ENCODE measurements around the gene OR5L1. TPM values are rescaled to one million over a fixed set of nuclear protein-coding genes. Genes with fewer than 3 reads are reported as not detected.

The OR5L1 gene
- total RNA-seq (2014; rRNA removed; shearing (Covaris generic)) (not detected in 2 replicates), polyA plus RNA-seq (2016; fragmentation: Nextera tagmentation; extraction: Ambion mirVana) (not detected in 2 replicates)

- Histone ChIP-seq H3K9me2 (ENCODE audit: insufficient read depth) (no peaks in the 10 kb centered on the region), H3K9ac (no peak within 1 kb of the TSS), H2AFZ (no peak within 1 kb of the TSS), H3K27ac (no peak within 1 kb of the TSS), H3F3A (ENCODE audit: insufficient read depth) (no peaks in the 10 kb centered on the region), H3K79me2 (ENCODE audit: insufficient read depth) (no peaks in the 10 kb centered on the region), H4K20me1 (ENCODE audit: insufficient read depth) (no peaks in the 10 kb centered on the region), H3K9me3 (ENCODE audit: low read depth) (no peaks in the 10 kb centered on the region), H3K36me3 (ENCODE audit: low read depth) (no peaks in the 10 kb centered on the region), H3K4me3 (no peak within 1 kb of the TSS), H3K4me1 (ENCODE audit: insufficient read depth) (no peaks in the 10 kb centered on the region), H3K27me3 (replicated peaks; ENCODE audit: insufficient read depth) (no peaks in the 10 kb centered on the region), H3K4me2 (ENCODE audit: unreplicated experiment) (no peak within 1 kb of the TSS)
- in situ Hi-C loops (cut with MboI): loop anchor here (25.0 kb wide), 1 partner anchor 1226 kb away; no protein-coding TSS in a partner anchor
- no peak for DNase-seq
- no peak for TF ChIP-seq EZH2 (IDR thresholded peaks at IDR 0.05; ENCODE audit: insufficient read depth, poor library complexity, severe bottlenecking)
- no peak for TF ChIP-seq EZH2phosphoT487 (IDR thresholded peaks at IDR 0.05; ENCODE audit: insufficient read depth, low read depth)
- 33 to 44% methylated on average over 1 of the region's 1 CpG for WGBS, 2 experiments (ENCODE audit: low coverage in 1 of 2, low lambda C conversion rate in 2 of 2, missing lambda C conversion rate in 2 of 2)
Observed at GRCh38 chr11:55811067-55811466, at the start of gene OR5L1. Gene OR5L1 (plus strand): TSS chr11:55811367. CDS start chr11:55811467, 100 bp downstream.

GRCh38 chr11:55773138-55773537 is 38.0 kb upstream of the OR5L1 start, which contains the start of gene OR5D13:
Gene OR5D13 (plus strand): TSS chr11:55773438. CDS start chr11:55773438, 0 bp downstream.
- Histone ChIP-seq H3K79me2 (ENCODE audit: insufficient read depth) (no peaks in the 10 kb centered on the region), H3K9me3 (ENCODE audit: low read depth) (no peaks in the 10 kb centered on the region), H3K9me2 (ENCODE audit: insufficient read depth) (no peaks in the 10 kb centered on the region), H3F3A (ENCODE audit: insufficient read depth) (no peaks in the 10 kb centered on the region), H3K27me3 (replicated peaks; ENCODE audit: insufficient read depth) (no peaks in the 10 kb centered on the region), H3K4me1 (ENCODE audit: insufficient read depth) (no peaks in the 10 kb centered on the region), H3K4me2 (ENCODE audit: unreplicated experiment) (no peak within 1 kb of the TSS), H2AFZ (no peak within 1 kb of the TSS), H3K4me3 (no peak within 1 kb of the TSS), H4K20me1 (ENCODE audit: insufficient read depth) (no peaks in the 10 kb centered on the region), H3K9ac (no peak within 1 kb of the TSS), H3K27ac (no peak within 1 kb of the TSS), H3K36me3 (ENCODE audit: low read depth) (no peaks in the 10 kb centered on the region)
- TF ChIP-seq EZH2phosphoT487 (IDR thresholded peaks at IDR 0.05; ENCODE audit: insufficient read depth, low read depth) (no peak), EZH2 (IDR thresholded peaks at IDR 0.05; ENCODE audit: insufficient read depth, poor library complexity, severe bottlenecking) (no peak)
- DNase-seq: no peak
- in situ Hi-C loops (cut with MboI): no loop called here

- 35 to 58% methylated on average over 1 of the region's 1 CpG for WGBS, 2 experiments (ENCODE audit: low coverage in 1 of 2, low lambda C conversion rate in 2 of 2, missing lambda C conversion rate in 2 of 2)
- no peak overlapping the region for H3K9ac ChIP-seq
- no peaks in the 10 kb centered on the region for H3K27me3 ChIP-seq (replicated peaks; ENCODE audit: insufficient read depth)
- no peaks in the 10 kb centered on the region for H3K36me3 ChIP-seq (ENCODE audit: low read depth)
- H3K9me3 ChIP-seq (ENCODE audit: low read depth): no peaks in the 10 kb centered on the region
- in situ Hi-C loops (cut with MboI): no loop called here
- H3K4me2 ChIP-seq (ENCODE audit: unreplicated experiment): no peak overlapping the region
- H3F3A ChIP-seq (ENCODE audit: insufficient read depth): no peaks in the 10 kb centered on the region
- H3K79me2 ChIP-seq (ENCODE audit: insufficient read depth): no peaks in the 10 kb centered on the region
- H3K9me2 ChIP-seq (ENCODE audit: insufficient read depth): no peaks in the 10 kb centered on the region
- TF ChIP-seq EZH2 (IDR thresholded peaks at IDR 0.05; ENCODE audit: insufficient read depth, poor library complexity, severe bottlenecking) (no peak), EZH2phosphoT487 (IDR thresholded peaks at IDR 0.05; ENCODE audit: insufficient read depth, low read depth) (no peak)
- no peak overlapping the region for H2AFZ ChIP-seq
- no peak for DNase-seq
- no peaks in the 10 kb centered on the region for H4K20me1 ChIP-seq (ENCODE audit: insufficient read depth)
- H3K4me3 ChIP-seq: no peak overlapping the region
- H3K4me1 ChIP-seq (ENCODE audit: insufficient read depth): no peaks in the 10 kb centered on the region
- no peak overlapping the region for H3K27ac ChIP-seq
Observed at GRCh38 chr11:55791606-55792005, 19.6 kb upstream of the OR5L1 start.

DNA sequence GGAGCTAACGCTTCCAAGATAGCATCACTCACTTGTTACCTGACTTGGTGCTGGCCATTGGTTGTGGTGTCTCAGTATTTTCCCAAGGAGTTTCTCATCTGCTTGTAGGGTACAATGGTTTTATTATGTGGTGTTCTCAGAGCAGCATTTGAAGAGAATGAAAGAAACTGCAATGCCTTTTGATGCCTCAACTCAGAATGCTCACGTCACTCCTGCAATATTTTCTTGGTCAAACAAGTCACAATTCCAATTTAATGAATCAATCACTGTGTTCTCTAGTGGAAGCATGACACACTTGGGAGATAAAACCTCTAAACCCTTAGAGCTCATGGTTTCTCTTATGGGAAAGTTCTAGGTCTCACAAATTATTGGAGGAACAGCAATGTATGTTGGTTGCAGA is 17.8 kb upstream of the OR5L1 start:
- H4K20me1 ChIP-seq (ENCODE audit: insufficient read depth): no peaks in the 10 kb centered on the region
- TF ChIP-seq EZH2 (IDR thresholded peaks at IDR 0.05; ENCODE audit: insufficient read depth, poor library complexity, severe bottlenecking): no peak
- TF ChIP-seq EZH2phosphoT487 (IDR thresholded peaks at IDR 0.05; ENCODE audit: insufficient read depth, low read depth): no peak
- no peak overlapping the region for H2AFZ ChIP-seq
- H3K79me2 ChIP-seq (ENCODE audit: insufficient read depth): no peaks in the 10 kb centered on the region
- no peak overlapping the region for H3K4me2 ChIP-seq (ENCODE audit: unreplicated experiment)
- no peak overlapping the region for H3K27ac ChIP-seq
- H3K9me2 ChIP-seq (ENCODE audit: insufficient read depth): no peaks in the 10 kb centered on the region
- H3K9ac ChIP-seq: no peak overlapping the region
- H3K9me3 ChIP-seq (ENCODE audit: low read depth): no peaks in the 10 kb centered on the region
- H3F3A ChIP-seq (ENCODE audit: insufficient read depth): no peaks in the 10 kb centered on the region
- WGBS, 2 experiments (ENCODE audit: low coverage in 1 of 2, low lambda C conversion rate in 2 of 2, missing lambda C conversion rate in 2 of 2): 11 to 14% methylated on average over 2 of the region's 2 CpGs
- in situ Hi-C loops (cut with MboI): no loop called here
- no peaks in the 10 kb centered on the region for H3K27me3 ChIP-seq (replicated peaks; ENCODE audit: insufficient read depth)
- H3K4me3 ChIP-seq: no peak overlapping the region
- no peaks in the 10 kb centered on the region for H3K4me1 ChIP-seq (ENCODE audit: insufficient read depth)
- no peak for DNase-seq
- H3K36me3 ChIP-seq (ENCODE audit: low read depth): no peaks in the 10 kb centered on the region

GRCh38 chr11:55795256-55795655 is 15.9 kb upstream of the OR5L1 start, which contains the start of gene OR5D14:
Gene OR5D14 (plus strand): TSS chr11:55795556. CDS start chr11:55795556, 0 bp downstream.
- no peak within 1 kb of the TSS for H2AFZ ChIP-seq
- H3K4me3 ChIP-seq: no peak within 1 kb of the TSS
- no peak within 1 kb of the TSS for H3K4me2 ChIP-seq (ENCODE audit: unreplicated experiment)
- no peaks in the 10 kb centered on the region for H3K36me3 ChIP-seq (ENCODE audit: low read depth)
- no peaks in the 10 kb centered on the region for H3F3A ChIP-seq (ENCODE audit: insufficient read depth)
- no peaks in the 10 kb centered on the region for H4K20me1 ChIP-seq (ENCODE audit: insufficient read depth)
- TF ChIP-seq EZH2phosphoT487 (IDR thresholded peaks at IDR 0.05; ENCODE audit: insufficient read depth, low read depth) (no peak), EZH2 (IDR thresholded peaks at IDR 0.05; ENCODE audit: insufficient read depth, poor library complexity, severe bottlenecking) (no peak)
- no peaks in the 10 kb centered on the region for H3K79me2 ChIP-seq (ENCODE audit: insufficient read depth)
- no peak within 1 kb of the TSS for H3K9ac ChIP-seq
- no peaks in the 10 kb centered on the region for H3K9me2 ChIP-seq (ENCODE audit: insufficient read depth)
- H3K27me3 ChIP-seq (replicated peaks; ENCODE audit: insufficient read depth): no peaks in the 10 kb centered on the region
- in situ Hi-C loops (cut with MboI): no loop called here
- no peak for DNase-seq
- H3K4me1 ChIP-seq (ENCODE audit: insufficient read depth): no peaks in the 10 kb centered on the region
- no peaks in the 10 kb centered on the region for H3K9me3 ChIP-seq (ENCODE audit: low read depth)
- H3K27ac ChIP-seq: no peak within 1 kb of the TSS
